ENCODE measurements around the gene GRM1. TPM values are rescaled to one million over a fixed set of nuclear protein-coding genes. Genes with fewer than 3 reads are reported as not detected.

Gene GRM1
- total and polyA plus RNA-seq, 4 experiments from 2014 or later: not detected

Other genes with a start within 250 kb of the GRM1 start
- gene FBXO30, start 214.3 kb upstream of the GRM1 start, total RNA-seq: 1 to 10 TPM; 7.5 to 8.0 TPM
- gene FBXO30, start 214.3 kb upstream of the GRM1 start, polyA plus RNA-seq: 1 to 10 TPM; 1.4 to 1.9 TPM
- gene SHPRH, start 64.7 kb upstream of the GRM1 start, total RNA-seq: 10 to 100 TPM; 37.5 to 38.8 TPM
- gene SHPRH, start 64.7 kb upstream of the GRM1 start, polyA plus RNA-seq: 1 to 10 TPM; 6.7 to 7.5 TPM